Measurements from ENCODE around the gene SPRYD3. TPM values are rescaled to one million over a fixed set of nuclear protein-coding genes. Genes with fewer than 3 reads are reported as not detected.
A peak's percentile ranks its signal among the peaks of the same experiment; 100 is the strongest.
"Not testable (repeated sequence)": the region's sequence is repeated elsewhere in the genome, so short reads cannot be mapped to it uniquely, and the experiment has no call there.

Gene SPRYD3
- polyA plus RNA-seq, 12 donors, result 14.7 to 34.8 (median 17.9) TPM; not detected in 1

DNA sequence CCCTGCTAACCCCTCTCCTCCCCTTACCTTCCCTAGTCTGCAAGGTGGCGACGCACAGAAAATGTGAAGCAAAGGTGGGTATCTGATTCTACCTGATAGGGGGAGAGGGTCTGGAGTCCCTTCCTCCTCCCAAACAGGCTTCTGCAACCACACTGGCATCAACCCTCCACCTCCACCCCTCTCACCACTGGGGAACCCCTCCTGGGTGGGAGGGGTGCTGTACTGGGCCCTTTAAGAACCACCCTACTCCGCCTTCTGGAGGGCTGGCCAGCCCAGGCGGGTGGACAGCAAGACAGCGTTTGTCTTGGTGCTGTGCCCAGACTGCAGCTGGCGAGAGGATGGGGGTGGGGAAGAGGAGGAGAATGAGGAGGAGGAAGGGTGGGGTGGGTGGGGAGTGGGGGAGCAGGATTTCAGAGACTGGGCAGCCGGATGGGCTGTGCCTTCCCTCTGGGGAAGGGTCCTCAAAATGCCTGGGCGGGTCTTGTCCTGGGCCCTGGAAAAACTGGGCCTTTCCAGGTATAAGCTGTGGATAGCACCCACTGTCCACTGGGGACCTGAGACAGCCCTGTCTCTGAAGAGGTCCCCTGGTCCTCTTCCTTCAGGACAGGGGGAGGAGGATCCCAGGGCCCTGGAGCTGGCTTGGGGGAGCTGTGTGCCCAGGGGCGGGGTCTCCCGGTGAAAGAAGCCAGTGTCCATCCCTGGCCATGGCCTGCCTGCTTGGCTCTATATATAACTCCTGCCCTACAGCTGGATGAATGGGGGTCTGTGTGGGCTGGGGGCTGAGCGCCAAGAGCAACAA lies 26.6 kb downstream of the SPRYD3 start:
- peak; percentile 90 for DNase-seq

DNA sequence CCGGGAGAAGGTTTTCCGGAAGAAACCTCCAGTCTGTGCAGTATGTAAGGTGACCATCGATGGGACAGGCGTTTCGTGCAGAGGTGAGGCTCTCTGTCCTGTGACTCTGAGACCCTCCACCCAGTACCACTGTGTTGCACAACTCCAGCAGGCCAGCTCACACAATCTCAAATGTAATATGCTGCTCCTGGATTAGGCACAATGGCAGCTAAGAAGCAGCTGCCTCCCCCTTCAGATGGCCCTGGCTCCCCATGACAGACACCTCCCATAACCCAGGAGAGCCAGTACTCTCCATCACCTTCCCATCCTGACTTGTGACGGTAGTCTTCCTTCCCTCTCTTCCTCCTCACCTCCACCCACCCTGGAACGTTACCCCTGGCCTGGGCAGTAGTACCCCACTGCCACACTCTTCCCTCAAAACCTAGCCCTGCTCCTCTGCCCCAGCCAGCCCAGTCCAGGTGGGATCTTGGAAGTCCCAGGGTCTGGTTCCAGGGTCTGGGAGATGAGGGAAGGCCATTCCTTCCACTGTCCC lies 27.2 kb downstream of the SPRYD3 start:
- DNase-seq, result no peak

DNA sequence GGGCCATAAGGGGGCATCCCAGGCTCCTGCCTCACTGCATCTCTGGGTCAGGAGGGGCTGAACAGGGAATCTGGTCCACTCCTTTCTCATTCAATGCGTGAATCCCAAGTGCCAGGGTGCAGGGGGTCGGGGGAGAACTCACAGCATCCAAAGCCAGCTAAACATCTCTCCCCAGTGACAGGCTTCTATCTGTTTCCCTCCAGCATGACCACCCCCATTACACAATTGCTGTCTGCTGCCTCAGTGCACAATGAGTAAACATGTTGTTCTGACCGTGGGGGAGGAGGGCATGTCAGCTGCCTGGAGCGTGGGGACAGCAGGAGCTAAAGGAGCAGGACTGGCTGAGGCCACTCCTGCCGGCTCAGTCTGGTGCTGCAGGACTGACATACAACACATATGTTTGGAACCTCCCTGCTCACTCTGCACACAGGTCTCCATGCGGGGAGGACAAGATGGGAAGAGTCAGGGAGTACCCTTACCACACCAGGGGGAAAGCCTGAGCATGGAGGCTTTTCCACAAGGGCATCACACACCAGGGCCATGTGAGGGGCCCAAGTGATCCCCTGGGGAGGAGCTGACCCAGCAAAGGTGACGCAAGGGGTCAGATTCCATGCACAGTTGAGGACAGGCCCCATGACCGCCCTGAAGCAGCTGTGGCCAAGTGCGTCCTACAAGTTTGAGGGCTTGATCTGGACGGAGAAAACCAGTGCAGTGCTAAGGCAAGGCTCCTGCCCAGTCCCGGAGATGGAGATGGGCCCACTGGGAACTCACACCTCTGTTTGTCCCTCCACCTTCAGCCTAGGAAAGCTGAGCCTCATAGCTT lies 27.9 kb downstream of the SPRYD3 start:
- DNase-seq, result no peak

DNA sequence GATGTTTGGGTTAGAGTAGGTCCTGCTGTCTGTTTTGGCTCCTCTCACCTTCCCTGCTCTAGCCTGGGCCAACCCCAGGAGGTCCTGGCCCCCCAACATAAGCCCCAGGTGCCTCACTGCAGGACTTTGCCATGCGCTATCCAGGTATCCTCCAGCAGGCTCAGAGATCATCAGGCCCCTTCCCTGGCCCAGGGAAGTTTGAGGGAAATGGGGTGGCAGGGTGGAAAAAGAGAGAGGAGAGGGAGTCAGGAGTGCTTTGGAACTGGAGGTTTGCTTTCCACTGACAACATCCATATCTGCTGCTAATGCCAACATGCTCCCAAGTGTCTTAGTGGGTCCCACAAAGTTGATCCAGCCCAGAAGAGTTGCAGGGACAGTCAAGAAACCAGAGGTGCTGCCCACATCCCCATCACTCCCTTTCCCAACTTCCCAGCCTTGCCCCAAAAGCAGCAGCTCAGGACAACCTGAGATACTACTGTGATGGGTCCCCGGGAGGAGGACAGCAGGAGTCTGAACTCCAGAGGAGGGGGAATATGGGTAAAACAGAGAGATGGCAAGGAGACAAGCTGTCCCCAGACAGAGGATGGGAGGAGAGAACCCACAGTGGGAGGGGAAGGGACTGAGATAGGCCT lies 28.6 kb downstream of the SPRYD3 start:
- no peak for DNase-seq

DNA sequence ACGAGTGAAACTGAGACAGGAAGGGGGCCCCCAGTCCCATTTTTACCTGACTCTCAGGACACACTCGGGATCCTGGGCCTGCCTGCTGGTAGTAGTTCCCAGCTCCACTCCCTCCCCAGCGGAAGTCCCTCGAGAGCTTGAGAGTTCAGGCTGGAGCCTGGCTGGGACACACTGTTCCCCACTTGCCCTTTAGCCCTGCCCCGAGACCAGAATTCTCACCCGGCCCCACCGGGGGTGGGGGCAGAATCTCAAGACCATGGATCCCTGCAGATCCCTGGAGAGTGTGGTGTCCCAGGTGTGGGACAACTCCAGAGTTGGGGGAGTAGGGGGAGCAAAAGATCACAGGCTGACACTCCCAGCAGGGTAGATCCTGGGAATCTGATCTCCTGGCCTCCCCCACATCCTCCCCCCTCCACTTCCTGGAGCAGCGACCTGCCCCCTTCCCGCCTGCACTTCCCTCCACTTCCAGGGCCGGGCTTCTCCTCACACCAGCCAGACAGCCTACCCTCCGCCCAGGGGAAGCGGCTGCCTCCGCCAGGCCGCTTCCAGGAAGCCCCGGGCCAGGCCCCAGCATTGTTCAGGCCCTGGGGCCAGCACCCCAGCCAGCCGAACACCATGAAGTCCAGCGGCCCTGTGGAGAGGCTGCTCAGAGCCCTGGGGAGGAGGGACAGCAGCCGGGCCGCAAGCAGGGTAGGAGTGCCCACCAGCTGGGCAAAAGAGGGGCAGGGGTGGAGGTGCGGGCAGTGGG lies 29.4 kb downstream of the SPRYD3 start, which contains the start of gene TNS2:
Gene TNS2, plus strand, starts transcription at position 495 of the 748 bp plus-strand sequence. Its CDS starts 121 bp downstream, at position 616.
- no peak for DNase-seq

DNA sequence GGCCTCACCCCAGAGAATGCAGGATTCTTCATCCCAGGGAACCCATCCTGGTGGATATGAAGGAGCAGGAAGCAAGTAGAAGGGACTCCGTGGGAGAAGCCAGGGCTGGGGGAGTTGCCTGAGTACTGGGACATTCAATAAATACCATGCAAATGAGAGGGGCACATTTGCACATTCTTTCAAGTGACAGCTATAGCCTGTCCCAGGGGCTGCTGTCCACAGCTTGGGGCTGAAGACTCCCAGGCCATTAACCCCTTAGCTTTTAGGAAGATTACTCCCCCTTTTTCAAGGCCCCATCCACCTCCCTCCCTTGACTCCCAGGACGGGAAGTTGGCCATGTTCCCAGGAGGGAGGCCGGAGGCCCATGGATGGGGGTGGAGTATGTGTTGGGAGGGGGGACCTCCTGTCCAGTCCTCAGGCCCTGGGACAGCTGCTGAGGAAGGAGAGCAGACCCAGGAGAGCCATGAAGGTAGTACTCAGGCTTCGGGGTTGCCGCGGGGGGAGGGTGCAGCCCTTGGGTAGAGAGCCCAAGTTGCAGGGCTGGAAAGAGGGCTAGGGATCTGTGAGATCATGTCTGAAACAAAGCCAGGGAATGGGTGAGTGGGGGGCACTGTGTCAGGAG lies 30.3 kb downstream of the SPRYD3 start:
- no peak for DNase-seq

DNA sequence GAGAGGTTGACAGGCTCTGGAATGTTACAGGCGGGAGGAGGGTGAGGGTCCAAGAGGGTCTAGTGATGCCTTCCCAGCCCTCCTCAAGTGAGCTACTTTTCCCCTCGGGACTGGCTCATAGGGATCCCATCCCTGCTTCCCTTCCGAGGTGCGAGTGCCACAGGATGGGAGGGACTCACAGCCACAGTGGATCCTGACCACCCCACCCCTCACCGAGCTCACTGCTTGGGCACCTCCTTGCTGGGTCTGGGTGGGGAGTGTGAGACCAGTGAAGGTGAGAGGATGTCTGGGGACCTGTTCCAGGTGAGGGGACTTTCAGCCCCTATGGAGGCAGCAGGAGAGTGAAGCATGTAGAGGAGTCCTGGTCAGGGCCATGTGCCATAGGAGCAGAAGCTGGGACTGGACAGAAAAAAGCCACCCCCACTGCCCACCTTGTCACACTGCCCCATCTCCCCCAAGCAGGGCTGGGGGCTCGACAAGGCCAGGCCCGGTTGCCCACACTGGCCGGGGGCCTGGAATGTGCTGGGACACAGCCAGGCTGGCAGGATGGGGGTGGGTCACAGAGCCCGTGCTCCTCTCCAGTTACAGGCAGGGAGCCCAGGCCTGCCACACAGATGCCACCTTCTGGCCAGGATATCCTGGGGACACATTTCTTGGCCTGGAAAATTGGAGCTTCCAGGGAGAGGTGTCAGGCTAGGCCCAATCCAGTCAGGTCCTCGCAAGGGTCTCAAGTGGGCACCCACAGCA lies 31.0 kb downstream of the SPRYD3 start:
- DNase-seq, result no peak

DNA sequence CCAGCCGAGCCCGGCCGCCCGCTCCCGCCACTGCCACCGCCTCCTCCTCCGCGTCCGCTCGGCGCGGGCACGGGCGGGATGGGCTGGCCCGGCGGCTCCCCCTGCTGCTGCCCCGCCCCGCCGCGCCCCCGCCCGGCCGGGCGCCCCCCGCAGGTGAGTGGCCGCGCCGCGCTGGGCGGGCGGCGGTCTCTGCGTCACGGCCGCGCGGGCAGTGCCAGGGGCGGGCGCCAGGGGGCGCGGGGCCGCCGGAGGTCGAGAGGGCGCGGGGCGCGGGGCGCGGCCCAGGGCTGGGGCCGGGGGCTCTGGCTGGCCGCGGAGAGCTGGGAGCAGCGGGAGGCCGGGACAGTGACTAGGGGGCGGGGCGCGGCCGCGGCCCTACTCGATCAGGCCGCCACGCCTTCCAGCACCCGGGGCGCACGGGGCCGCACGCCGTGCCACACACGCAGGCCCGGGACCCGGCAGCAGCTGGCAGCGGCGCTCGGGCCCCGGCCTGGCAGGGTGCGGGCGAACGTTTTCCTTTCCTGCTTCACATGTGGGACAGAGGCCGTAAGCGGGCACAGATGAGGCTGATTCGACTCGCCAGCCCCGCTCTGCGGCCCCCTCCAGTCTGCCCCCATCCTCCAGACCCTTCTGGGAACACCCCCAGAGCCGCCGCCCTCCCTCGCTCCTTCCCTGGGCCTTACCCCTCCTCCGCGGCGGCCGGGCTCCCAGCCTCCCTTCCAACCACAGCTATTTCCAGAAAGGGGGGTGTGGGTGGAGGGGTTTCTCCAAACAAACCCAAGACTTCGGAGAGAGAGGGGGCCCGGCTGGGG lies 31.8 kb downstream of the SPRYD3 start:
- no peak for DNase-seq

DNA sequence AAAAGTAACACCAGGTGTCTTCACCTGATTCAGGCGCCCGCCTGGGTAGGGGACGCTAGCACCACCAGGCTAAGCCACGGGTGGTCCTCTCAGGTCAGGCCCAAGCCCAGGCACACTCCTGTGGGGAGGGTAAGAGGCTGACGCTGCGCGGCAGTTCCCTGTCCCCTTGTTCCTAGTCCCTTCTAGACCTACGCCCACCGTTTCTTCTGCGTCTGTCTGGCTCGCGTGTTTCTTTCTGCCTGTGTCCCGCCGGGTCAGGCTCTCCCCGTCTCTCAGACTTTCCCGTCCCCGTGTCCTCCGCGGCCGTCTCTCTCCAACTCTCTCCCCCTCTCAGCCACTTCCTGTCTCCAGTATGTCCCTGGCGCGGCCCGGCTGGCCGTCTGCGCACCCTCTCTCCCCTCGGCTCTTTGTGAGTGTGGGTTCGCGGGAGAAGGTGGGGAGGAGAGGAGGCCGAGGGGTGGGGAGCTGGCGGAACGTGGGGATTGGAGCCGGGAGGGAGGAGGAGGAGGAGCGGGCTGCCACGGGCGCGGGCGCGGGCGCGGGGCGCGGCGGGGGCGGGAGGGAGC lies 32.5 kb downstream of the SPRYD3 start:
- peak; percentile 87 for DNase-seq

DNA sequence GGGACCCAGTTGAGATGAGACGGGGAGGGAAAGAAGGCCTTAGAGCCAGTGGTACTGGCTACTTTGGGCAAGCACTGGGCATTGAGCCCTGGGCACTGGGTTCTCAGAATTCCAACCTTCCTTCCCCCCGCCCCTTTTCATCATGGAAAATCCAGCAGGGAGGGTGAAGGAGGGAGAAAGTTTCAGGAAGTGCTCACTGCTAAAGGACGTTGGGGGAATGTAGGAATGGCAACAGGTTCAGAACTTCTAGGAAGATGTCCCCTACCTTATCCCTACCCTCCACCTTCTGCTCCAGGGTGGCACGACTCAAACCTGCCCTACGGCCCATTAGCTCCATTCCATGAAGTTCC lies 33.5 kb downstream of the SPRYD3 start:
- DNase-seq, result no peak

DNA sequence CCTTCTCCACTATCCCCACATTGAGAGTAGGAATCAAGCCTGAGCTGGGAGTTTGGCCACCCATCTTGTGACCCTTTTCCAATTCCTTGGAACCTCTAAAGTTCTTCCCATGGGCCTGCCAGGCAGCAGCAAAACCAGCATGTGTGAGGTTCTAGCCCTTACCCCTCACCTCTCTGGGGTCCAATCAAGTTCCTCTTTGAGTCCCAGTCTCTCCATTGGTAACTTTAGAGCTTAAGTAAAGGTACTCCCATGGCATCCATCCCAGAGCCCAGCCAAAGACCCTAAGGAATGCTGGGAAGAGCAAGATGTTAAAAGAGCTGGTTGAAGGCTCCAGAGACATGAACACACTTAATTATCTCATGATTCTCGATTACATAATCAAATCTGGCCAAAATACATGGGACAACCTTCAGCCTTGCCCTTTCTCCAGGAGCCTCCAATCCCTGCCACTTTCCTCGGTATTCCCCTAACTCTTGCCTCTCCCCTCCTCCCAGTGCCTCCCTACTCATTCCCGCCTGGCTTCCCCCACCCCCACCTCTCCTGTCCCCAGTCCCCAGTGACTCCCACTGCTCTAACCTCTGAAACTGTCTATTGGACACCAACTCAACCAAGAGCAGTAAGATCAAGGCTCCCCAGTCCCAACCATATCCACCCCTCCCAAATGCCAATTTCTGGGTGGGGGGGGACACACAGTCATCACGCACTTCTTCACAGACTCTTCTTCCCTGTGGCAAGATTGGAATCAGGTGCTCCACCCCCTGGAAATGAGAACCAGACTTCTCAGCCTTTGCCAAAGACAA lies 34.1 kb downstream of the SPRYD3 start:
- DNase-seq, result no peak

DNA sequence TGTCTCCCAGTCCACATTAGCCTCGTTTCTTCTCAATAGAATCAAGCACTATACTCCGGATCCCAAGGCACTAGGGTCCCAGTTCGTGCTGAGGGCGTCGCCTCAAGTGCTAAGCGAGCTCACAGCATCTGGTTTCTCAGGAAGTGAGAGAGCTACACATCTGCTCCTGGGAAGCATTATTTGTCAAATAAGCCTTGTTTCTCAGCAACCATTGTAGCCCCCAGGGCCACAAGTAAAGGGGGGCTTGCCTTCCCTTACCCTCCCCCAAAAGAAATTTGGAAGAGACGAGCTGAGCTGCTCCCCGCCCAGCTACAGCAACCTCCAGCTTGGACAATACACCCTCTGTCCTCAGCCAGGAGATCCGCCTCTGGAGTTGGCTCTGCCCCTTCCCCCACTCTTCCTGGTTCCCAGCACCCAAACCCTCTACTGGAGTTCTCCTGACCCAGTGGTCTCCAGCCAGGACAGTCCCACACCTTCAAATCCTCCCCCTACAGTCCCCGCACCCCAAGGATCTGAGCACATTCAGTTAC lies 35.1 kb downstream of the SPRYD3 start:
- peak; percentile 84 for DNase-seq

DNA sequence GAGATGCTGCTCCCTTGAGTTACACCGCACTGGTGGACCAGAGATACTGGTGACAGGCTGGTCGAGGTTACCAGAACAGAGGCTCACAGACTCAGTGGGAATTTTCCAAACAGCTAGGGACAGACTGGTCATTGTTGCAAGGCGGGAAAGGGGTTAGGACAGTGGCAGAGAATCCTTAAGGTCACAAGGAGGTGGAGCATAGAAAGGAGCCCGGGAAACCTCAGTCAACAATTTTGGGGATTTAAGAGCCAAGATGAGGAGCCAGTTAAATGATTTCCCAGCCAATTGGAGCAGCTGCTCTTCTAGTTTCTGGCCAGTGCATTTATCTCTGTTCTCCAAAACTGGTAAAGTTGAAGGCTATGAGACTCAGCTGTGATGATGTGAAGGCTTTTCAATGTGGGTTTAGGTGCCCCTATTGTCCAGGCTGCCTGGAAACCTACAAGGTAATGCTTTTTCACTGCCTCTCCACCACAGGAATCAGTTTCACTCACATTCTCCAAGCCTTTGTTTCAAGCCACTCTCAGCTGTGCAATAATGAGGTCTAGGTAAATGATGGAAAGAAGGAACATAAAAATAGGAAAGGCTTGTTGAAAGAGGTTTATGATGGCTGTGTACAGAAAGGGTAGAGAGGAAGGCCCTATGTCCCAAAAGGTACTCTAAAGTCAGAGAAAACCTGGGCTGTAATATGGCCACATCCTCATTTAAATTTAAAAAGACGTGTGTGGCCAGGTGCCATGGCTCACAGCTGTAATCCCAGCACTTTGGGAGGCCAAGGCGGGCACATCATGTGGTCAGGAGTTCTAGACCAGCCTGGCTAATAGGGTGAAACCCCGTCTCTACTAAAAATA lies 36.4 kb downstream of the SPRYD3 start:
- no peak for DNase-seq

DNA sequence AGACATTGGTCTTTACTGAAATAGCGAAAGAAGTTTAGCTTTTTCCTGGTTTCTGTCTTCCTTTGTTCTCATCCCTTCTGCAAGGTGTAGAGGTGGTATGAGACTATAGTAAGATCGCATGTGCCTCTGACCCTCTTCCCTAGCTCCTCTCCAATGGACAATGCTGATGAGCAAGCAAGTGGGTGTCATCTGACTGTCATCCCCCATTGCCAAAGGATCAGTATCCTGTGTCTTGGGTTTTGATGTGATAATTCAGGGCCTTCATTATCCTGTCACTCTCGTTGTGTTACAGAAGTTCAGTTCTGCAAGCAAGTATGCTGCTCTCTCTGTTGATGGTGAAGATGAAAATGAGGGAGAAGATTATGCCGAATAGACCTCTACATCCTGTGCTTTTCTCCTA lies 39.3 kb downstream of the SPRYD3 start:
- no peak for DNase-seq

DNA sequence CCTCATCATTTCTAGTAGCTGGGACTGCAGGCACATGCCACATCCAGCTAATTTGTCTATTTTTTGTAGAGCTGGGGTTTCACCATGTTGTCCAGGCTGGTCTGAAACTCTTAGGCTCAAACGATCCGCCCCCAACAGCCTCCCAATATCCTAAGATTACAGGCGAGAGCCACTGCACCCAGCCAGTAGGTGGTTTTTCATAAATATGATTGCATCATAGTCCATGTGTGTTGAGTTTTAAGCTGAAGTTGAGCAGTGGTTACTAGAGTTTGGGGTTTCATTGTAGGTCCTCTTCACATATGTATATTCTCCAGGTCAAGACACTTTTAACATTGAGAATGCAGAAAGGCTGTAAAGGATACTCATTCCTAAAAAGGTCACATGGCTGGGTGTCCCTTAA lies 42.4 kb downstream of the SPRYD3 start:
- no peak for DNase-seq

DNA sequence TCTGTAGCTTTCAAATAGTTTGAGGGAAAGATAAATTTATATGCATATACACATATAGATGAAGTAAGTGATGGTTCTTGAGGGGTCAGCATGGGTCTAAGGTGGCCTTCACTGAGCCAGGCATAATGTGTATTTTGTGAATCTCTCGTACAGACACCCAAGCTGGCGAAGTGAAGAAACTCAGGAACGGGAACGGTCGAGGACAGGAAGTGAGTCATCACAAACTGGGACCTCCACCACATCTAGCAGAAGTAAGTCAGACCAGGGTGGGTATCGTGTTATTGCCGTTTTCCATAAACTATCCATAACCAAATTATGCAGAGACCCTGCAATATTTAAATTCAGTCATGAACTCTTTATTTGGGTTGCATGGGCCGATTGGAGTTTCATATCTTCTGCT lies 44.7 kb downstream of the SPRYD3 start:
- no peak for DNase-seq

DNA sequence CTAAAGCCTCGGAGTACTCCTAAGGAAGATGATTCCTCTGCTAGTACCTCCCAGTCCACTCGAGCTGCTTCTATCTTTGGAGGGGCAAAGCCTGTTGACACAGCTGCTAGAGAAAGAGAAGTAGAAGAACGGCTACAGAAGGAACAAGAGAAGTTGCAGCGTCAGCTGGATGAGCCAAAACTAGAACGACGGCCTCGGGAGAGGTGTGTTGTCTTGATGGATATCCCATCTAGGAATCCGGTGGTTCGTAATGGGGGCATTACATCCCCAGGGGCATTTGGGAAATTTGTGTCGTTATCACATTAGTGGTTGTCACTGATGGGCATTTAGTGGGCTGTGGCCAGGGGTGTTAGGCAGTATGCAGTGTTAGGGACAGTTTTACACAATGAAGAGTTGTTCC lies 45.4 kb downstream of the SPRYD3 start:
- DNase-seq, result not testable (repeated sequence)

Data from muscle of arm (tissue), 12 donors.